Measurements from ENCODE around the gene PPARG. TPM values are rescaled to one million over a fixed set of nuclear protein-coding genes. Genes with fewer than 3 reads are reported as not detected.

PPARG gene
- total and polyA plus RNA-seq, 2 experiments from 2014 or later, result 0.15 to 0.42 TPM

DNA sequence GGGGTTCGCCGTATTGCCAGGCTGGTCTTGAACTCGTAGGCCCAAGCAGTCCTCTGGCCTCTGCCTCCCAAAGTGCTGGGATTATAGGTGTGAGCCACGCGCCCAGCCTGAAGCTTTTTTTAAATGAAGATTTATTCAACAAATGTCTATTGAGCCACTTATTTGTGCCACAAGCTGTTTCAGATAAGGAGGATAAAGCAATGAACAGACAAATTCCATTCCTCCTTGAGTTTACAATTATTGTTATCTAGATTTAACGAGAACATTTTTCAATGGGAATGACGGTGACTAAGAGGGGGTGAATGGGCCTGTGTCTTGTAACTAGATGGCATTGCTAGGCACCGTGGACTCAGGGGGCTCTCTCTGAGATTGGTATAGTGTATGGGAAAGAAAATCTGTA lies 10.2 kb downstream of the PPARG start:
- no peak overlapping the region for H3K4me3 Mint-ChIP-seq
- H3K9me2 ChIP-seq (ENCODE audit: insufficient read depth), result no peaks in the 10 kb centered on the region
- 0 out of 2 replicates have a peak, but pooled peaks cover 2% of the 10 kb centered on the region for H3K4me1 ChIP-seq (ENCODE audit: insufficient read depth)
- no peak overlapping the region for H3K27ac ChIP-seq (ENCODE audit: low read depth)
- no peaks in the 10 kb centered on the region for H3K79me2 ChIP-seq (replicated peaks; ENCODE audit: insufficient read depth)
- peaks cover under 1% of the 10 kb centered on the region; the same call in 2 of the 3 replicates for H3K4me1 Mint-ChIP-seq
- no peak overlapping the region for H3K4me2 ChIP-seq
- H3K36me3 Mint-ChIP-seq (ENCODE audit: low read depth), result no peaks in the 10 kb centered on the region
- no peaks in the 10 kb centered on the region for H3F3A ChIP-seq (replicated peaks; ENCODE audit: low read depth)
- H3K27me3 Mint-ChIP-seq (ENCODE audit: insufficient read depth, low read depth, poor library complexity), result no peaks in the 10 kb centered on the region
- TF ChIP-seq, protein P1, sequence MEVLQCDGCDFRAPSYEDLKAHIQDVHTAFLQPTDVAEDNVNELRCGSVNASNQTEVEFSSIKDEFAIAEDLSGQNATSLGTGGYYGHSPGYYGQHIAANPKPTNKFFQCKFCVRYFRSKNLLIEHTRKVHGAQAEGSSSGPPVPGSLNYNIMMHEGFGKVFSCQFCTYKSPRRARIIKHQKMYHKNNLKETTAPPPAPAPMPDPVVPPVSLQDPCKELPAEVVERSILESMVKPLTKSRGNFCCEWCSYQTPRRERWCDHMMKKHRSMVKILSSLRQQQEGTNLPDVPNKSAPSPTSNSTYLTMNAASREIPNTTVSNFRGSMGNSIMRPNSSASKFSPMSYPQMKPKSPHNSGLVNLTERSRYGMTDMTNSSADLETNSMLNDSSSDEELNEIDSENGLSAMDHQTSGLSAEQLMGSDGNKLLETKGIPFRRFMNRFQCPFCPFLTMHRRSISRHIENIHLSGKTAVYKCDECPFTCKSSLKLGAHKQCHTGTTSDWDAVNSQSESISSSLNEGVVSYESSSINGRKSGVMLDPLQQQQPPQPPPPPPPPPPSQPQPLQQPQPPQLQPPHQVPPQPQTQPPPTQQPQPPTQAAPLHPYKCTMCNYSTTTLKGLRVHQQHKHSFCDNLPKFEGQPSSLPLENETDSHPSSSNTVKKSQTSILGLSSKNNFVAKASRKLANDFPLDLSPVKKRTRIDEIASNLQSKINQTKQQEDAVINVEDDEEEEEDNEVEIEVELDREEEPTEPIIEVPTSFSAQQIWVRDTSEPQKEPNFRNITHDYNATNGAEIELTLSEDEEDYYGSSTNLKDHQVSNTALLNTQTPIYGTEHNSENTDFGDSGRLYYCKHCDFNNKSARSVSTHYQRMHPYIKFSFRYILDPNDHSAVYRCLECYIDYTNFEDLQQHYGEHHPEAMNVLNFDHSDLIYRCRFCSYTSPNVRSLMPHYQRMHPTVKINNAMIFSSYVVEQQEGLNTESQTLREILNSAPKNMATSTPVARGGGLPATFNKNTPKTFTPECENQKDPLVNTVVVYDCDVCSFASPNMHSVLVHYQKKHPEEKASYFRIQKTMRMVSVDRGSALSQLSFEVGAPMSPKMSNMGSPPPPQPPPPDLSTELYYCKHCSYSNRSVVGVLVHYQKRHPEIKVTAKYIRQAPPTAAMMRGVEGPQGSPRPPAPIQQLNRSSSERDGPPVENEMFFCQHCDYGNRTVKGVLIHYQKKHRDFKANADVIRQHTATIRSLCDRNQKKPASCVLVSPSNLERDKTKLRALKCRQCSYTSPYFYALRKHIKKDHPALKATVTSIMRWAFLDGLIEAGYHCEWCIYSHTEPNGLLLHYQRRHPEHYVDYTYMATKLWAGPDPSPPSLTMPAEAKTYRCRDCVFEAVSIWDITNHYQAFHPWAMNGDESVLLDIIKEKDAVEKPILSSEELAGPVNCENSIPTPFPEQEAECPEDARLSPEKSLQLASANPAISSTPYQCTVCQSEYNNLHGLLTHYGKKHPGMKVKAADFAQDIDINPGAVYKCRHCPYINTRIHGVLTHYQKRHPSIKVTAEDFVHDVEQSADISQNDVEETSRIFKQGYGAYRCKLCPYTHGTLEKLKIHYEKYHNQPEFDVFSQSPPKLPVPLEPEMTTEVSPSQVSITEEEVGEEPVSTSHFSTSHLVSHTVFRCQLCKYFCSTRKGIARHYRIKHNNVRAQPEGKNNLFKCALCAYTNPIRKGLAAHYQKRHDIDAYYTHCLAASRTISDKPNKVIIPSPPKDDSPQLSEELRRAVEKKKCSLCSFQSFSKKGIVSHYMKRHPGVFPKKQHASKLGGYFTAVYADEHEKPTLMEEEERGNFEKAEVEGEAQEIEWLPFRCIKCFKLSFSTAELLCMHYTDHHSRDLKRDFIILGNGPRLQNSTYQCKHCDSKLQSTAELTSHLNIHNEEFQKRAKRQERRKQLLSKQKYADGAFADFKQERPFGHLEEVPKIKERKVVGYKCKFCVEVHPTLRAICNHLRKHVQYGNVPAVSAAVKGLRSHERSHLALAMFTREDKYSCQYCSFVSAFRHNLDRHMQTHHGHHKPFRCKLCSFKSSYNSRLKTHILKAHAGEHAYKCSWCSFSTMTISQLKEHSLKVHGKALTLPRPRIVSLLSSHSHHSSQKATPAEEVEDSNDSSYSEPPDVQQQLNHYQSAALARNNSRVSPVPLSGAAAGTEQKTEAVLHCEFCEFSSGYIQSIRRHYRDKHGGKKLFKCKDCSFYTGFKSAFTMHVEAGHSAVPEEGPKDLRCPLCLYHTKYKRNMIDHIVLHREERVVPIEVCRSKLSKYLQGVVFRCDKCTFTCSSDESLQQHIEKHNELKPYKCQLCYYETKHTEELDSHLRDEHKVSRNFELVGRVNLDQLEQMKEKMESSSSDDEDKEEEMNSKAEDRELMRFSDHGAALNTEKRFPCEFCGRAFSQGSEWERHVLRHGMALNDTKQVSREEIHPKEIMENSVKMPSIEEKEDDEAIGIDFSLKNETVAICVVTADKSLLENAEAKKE (CRISPR knock-in tag; IDR thresholded peaks at IDR 0.05), result no peak
- TF ChIP-seq EZH2phosphoT487 (IDR thresholded peaks at IDR 0.05; ENCODE audit: unreplicated experiment), result no peak
- no peak for TF ChIP-seq STAT1 (IDR thresholded peaks at IDR 0.05; ENCODE audit: unreplicated experiment)
- TF ChIP-seq, protein P2, sequence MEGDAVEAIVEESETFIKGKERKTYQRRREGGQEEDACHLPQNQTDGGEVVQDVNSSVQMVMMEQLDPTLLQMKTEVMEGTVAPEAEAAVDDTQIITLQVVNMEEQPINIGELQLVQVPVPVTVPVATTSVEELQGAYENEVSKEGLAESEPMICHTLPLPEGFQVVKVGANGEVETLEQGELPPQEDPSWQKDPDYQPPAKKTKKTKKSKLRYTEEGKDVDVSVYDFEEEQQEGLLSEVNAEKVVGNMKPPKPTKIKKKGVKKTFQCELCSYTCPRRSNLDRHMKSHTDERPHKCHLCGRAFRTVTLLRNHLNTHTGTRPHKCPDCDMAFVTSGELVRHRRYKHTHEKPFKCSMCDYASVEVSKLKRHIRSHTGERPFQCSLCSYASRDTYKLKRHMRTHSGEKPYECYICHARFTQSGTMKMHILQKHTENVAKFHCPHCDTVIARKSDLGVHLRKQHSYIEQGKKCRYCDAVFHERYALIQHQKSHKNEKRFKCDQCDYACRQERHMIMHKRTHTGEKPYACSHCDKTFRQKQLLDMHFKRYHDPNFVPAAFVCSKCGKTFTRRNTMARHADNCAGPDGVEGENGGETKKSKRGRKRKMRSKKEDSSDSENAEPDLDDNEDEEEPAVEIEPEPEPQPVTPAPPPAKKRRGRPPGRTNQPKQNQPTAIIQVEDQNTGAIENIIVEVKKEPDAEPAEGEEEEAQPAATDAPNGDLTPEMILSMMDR (conservative IDR thresholded peaks at IDR 0.05; ENCODE audit: low read depth in 2 of 2), result no peak
- TF ChIP-seq, protein P3, sequence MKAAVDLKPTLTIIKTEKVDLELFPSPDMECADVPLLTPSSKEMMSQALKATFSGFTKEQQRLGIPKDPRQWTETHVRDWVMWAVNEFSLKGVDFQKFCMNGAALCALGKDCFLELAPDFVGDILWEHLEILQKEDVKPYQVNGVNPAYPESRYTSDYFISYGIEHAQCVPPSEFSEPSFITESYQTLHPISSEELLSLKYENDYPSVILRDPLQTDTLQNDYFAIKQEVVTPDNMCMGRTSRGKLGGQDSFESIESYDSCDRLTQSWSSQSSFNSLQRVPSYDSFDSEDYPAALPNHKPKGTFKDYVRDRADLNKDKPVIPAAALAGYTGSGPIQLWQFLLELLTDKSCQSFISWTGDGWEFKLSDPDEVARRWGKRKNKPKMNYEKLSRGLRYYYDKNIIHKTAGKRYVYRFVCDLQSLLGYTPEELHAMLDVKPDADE (IDR thresholded peaks at IDR 0.05), result no peak
- TF ChIP-seq ZNF331 (CRISPR knock-in tag; IDR thresholded peaks at IDR 0.05; ENCODE audit: low read depth), result no peak
- TF ChIP-seq, protein P4, sequence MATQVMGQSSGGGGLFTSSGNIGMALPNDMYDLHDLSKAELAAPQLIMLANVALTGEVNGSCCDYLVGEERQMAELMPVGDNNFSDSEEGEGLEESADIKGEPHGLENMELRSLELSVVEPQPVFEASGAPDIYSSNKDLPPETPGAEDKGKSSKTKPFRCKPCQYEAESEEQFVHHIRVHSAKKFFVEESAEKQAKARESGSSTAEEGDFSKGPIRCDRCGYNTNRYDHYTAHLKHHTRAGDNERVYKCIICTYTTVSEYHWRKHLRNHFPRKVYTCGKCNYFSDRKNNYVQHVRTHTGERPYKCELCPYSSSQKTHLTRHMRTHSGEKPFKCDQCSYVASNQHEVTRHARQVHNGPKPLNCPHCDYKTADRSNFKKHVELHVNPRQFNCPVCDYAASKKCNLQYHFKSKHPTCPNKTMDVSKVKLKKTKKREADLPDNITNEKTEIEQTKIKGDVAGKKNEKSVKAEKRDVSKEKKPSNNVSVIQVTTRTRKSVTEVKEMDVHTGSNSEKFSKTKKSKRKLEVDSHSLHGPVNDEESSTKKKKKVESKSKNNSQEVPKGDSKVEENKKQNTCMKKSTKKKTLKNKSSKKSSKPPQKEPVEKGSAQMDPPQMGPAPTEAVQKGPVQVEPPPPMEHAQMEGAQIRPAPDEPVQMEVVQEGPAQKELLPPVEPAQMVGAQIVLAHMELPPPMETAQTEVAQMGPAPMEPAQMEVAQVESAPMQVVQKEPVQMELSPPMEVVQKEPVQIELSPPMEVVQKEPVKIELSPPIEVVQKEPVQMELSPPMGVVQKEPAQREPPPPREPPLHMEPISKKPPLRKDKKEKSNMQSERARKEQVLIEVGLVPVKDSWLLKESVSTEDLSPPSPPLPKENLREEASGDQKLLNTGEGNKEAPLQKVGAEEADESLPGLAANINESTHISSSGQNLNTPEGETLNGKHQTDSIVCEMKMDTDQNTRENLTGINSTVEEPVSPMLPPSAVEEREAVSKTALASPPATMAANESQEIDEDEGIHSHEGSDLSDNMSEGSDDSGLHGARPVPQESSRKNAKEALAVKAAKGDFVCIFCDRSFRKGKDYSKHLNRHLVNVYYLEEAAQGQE (IDR thresholded peaks at IDR 0.05; ENCODE audit: unreplicated experiment), result no peak
- TF ChIP-seq EZH2 (IDR thresholded peaks at IDR 0.05; ENCODE audit: low read depth, unreplicated experiment), result no peak
- TF ChIP-seq ZNF114 (CRISPR knock-in tag; IDR thresholded peaks at IDR 0.05), result no peak
- TF ChIP-seq POLR2AphosphoS5 (IDR thresholded peaks at IDR 0.05; ENCODE audit: low read depth), result no peak
- TF ChIP-seq CREB1 (CRISPR knock-in tag; IDR thresholded peaks at IDR 0.05; ENCODE audit: low read depth), result no peak
- TF ChIP-seq NANOG (IDR thresholded peaks at IDR 0.05; ENCODE audit: borderline replicate concordance), result no peak
- no peak for TF ChIP-seq JUNB (IDR thresholded peaks at IDR 0.05; ENCODE audit: unreplicated experiment)
- no peaks in the 10 kb centered on the region for H4K20me1 ChIP-seq (replicated peaks; ENCODE audit: insufficient read depth)
- no peaks in the 10 kb centered on the region for H3K27me3 ChIP-seq (ENCODE audit: insufficient read depth)
- DNase-seq (ENCODE audit: low spot score) (no peak), ATAC-seq (no peak)
- H3K9me3 Mint-ChIP-seq, result no peaks in the 10 kb centered on the region
- H2AFZ ChIP-seq, result no peak overlapping the region; the same call in 1 of the 2 replicates
- no peak overlapping the region for H3K27ac Mint-ChIP-seq
- H3K36me3 ChIP-seq (ENCODE audit: insufficient read depth), result no peaks in the 10 kb centered on the region
- H3K4me3 ChIP-seq, result no peak overlapping the region
